Fibroblast of peridontal ligament (primary cell): Measurements from ENCODE around the gene GGNBP2.
A peak's percentile ranks its signal among the peaks of the same experiment; 100 is the strongest.
"Not testable (repeated sequence)": the region's sequence is repeated elsewhere in the genome, so short reads cannot be mapped to it uniquely, and the experiment has no call there.

Experiments used
- DNase-seq: peaks from one replicate; pipeline ENCODE4 v3.0.0-alpha.2; 2010; ENCODE audit errors: extremely low read depth

Gene GGNBP2, protein sequence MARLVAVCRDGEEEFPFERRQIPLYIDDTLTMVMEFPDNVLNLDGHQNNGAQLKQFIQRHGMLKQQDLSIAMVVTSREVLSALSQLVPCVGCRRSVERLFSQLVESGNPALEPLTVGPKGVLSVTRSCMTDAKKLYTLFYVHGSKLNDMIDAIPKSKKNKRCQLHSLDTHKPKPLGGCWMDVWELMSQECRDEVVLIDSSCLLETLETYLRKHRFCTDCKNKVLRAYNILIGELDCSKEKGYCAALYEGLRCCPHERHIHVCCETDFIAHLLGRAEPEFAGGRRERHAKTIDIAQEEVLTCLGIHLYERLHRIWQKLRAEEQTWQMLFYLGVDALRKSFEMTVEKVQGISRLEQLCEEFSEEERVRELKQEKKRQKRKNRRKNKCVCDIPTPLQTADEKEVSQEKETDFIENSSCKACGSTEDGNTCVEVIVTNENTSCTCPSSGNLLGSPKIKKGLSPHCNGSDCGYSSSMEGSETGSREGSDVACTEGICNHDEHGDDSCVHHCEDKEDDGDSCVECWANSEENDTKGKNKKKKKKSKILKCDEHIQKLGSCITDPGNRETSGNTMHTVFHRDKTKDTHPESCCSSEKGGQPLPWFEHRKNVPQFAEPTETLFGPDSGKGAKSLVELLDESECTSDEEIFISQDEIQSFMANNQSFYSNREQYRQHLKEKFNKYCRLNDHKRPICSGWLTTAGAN

DNA sequence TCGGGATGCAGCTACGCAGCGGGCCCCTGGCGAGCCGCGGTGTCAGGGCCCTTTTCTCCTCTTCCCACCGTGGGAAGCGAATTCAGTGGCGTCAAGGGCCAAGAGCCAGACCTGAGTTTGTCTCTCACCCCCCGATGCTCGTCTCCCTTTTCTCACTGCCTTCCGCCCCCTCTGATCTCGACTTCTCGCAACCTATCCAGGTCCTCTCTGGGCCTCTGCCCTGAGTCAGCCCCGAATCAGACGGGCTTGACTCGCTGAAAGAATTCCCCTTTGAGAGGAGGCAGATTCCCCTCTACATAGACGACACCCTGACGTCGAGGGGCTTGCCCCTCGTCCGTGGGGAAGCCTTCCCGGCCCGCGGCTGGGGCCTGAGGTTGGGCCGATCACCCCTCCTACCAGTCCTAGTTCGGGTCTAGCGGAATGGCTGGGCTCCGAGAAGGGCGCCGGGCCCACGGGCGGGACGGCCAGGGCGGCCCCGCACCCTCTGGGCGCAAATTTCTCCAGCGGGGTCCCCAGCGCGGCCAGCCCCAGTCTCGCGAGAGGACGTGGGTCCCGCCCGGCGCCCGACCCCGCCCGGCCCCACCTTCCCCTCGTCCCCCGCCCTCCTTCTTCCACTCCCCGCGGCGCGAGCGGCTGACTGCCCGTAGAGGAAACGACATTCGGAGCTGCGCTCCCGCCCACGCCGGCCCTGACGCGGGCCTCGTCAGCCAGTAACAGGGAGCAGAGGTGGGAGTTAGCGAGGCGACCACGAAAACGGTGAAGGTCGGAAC, at the start of gene GGNBP2:
TSS of gene GGNBP2 (plus strand) at position 613 of the 770 bp plus-strand sequence. CDS start 806 bp downstream, outside the sequence.
- peak; percentile 85 for DNase-seq

DNA sequence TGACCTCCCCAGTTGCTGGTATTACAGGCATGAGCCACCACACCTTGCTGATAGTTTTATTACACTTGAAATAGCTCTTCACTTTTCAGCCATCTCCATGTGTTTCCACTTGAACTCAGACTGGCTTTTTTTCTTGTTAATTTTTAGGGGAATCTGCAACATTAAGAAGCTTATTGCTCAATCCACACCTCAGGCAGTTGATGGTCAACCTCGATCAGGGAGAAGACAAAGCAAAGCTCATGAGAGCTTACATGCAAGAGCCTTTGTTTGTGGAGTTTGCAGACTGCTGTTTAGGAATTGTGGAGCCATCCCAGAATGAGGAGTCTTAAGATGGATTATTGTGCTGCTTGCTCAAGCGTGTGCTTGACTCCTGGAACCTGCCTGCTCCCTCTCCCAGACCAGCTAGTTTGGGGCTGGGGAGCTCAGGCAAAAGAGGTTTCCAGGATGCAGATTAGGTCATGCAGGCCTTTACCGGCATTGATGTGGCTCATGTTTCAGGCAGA, 49.6 kb upstream of the GGNBP2 start:
- DNase-seq: no peak

DNA sequence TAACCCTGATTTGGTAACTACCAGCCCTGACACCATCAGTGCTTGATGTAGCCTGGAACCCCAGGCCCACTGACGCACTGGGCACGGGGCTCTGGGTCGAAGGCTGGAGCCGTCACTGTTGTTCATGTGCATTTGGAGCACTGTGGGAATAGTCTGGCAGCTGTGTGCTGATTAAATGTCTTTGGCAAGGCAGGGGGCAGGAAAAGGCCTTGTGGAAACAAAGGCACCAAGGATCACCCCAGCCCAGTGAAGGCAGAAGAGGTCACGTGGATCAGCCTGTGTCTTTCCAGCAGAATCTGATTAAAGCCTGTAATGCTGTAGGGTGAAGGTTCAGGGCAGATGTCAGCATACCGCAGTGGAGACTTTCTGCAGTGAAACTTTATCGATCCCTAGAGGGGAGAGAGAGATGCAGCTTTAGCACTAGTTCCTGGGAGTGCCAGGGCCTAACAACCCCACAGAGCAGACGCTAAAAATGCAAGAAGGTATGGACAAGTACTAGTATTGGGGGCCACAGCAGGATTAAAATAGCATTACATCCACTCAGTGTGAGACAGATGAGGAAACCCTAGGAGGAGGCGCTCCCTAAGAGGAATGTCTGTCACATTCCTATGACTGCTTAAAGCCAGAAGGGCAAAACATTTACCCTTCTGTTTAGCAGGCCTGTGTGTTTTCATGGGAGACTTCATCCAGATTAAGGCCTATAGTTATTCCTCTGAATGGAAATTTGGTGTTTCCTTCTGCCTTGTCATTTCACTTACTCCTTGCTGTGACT, 48.5 kb upstream of the GGNBP2 start:
- DNase-seq: no peak

DNA sequence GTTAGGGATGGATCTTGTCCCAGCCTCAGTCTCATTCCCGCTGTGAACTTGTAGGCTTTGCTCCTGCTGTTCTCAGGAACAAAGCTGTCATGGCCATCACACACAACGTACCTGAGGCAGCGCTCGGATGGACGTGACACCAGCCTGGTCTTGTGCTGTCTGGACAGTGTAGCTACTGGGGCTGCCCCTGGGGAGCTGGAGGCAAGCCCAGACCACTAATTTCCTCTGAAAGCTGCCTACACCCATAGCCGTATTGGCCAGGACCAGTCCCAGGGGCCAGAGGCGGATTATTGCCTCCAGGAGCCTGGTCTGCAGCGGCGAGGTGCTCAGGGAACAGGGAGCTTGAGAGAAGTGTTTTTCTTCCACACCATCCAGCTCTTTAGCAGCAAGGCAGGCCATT, 46.6 kb upstream of the GGNBP2 start:
- DNase-seq: no peak

DNA sequence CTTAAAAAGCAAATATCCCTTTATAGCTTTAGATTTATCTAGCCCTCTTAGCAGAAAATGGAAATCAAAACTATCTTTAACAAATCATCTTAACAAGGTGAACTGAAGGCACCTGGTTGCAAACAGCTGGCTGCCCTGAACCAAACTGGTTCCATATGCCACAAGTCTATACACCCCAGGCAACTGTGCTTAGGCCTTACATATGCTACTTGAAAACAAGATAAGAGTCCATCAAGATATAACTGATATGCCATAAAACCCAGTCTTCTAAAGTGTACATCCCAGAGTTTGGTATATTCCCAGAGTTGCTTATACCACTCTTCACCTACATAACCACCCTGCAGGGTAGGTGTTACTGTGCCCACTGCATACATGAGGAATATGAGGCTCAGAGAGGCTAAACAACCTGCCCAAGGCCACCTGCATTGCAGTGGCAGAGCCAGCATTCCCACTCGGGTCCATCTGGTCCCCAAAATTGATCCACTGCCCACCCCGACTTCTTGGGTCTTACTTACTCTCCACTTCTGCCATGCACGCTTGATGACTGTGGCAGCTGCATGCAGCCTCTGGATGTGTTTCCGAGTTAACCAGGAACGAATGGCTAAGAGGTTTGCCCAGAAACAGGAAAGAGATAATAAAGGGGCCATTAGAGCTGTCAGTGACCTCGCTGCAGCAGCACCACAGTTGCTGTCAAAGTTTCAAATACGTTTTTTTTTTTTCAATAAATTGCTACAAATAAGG, 46.0 kb upstream of the GGNBP2 start:
- DNase-seq: no peak

DNA sequence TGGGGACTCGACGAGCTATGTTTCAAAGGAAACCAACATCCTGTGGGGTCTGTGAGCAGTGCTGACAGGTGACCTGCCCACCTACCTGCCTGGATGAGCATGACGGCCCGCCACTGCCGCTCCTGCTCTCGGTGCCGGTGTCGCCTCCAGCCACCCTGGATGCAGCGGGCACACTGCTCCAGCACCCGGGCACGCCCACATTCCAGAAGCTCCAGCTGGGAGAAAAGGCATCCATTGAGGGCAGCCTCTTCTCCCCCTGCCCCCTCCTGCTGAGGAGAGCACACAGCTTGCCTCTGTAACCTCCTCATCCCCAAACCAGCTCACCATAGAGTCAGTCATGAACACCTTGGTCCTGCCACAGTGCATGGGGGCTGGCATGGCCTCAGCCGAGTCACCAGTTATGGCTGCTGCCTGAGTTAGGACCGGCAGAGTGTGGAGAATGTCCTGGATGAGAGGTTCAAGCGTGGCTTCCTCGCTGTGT, 43.9 kb upstream of the GGNBP2 start:
- DNase-seq: no peak

DNA sequence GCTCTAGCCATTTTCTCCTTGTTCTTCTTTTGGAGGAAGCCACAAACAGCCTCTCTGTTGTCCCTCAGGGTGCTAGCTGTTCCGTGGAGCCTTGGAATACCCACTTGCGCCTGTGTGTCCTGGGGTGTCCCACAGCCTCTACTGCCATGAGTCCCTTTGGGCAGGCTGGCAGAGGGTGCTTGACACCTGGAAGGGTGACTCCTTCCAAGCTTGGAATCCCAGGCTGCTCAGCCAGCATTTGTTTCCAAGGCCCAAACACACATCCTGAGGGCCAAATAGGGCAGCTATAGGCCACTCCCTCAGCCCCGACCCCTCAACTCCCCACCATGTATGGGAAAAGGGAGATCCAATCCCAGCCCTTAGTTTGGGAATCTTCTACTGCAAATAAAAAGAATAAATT, 43.4 kb upstream of the GGNBP2 start:
- no peak for DNase-seq

DNA sequence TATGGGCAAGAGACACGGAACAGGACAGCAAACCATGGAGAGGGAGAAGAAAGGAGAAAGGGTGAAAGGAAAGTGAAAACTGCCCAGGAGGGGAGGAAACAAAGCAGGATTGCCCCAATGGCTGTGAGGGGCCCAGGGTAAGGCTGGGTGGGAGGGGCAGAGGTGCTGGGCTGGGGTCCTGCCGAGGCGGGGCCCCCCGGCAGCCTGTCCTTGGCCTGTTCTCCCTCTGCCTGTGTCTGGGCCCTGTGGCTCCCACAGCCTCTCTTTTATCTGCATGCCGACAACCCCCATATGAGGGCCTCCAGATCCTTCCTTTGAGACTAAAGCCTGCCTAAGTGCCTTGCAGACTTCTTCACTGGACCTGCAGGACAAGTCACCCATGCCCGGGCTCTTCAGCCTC, 42.8 kb upstream of the GGNBP2 start:
- no peak for DNase-seq

DNA sequence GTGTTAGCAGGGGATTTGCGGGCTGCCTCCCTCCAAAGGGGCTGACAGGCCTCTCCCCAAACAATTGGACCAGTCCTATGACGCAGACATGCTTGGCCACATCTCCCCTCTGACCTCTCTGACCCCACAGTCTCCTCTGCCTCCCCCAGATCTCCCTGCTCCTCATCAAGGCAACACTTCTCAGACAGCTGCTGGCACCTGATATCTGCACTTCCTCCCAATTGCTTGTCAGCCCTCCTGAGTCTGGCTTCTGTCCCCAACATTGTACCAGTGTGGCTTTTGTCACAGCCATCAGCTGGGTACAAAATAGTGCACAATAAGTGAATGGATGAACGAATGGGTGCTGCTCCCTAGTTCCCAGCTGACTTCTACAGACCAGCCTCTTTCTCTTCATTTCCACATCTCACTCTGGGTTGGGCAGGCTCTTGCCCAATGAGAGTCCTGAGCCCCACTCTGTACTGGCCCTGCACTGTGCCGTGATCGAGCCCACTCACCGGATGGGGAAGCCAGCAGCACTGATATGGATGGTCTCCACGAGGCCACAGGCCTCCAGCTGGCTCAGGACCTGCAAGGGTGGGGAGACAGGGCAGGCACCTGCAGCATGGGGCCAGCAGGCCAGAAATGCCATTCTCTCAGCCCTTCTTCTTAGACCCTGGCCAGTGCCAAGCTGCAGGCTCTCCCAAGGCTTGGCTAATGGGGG, 41.1 kb upstream of the GGNBP2 start:
- DNase-seq: no peak

DNA sequence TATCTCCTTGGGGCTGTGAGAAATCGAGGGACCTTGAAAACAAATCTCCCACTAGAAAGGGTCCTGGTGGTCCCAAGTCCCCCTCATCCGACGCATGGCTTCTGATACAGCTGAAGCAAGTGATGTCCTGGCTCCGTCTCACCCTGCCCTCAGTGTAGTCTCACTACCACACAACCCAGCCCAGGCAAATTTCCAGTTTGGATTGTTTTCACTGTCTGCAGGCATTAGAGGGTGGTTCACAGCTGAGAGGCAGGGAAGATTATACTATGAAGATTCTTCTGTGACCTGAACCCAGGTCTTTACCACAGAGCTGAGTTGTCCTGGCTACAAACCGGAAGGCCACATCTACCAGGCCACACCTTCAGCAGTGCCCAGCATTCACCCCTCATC, 40.6 kb upstream of the GGNBP2 start:
- DNase-seq: no peak

DNA sequence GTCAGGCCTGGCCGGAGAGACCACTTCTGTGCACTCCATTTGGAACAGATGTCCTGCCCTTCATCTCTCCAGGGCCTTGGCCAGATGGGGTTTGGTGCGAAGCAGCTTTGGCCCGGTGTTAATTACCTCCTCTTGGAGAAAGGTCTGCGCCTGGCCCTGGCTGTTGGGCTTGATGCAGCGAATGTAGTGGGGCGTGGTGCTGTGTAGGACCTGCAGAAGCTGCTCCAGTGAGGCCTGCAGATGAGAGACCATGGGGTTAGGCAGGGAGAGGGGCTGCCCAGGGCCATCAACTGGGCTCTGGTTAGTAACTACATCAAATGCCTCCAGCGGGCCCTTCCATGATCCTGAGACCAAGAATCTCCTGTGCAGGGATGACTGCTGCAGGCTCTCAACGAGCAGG, 39.5 kb upstream of the GGNBP2 start:
- DNase-seq: no peak

DNA sequence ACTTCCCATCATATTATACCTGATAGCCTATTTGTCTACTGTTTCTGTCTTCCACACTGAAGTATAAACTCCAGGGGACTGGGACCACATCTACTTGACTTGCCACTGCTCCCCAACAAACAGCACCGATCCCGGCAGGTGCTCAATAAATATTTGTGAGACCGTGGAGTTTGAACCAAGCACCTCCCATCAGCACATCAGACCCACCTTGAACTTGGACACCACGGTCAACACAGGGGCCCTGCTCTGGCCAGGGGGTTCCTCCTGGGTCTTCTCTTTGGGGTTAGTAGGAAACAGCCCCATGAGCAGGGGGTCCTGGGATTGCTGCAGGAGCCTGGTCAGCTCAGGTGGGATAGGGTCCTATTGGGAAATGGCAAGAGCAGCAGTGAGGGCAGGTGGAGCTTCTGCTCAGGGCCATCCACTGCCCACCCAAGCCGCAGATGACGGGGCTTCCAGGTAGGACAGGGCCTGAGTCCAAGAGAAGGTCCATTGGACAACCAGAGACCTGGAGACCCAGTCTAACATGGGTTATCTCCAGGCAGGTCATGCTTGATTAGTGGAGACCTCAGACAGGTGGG, 38.4 kb upstream of the GGNBP2 start:
- no peak for DNase-seq

DNA sequence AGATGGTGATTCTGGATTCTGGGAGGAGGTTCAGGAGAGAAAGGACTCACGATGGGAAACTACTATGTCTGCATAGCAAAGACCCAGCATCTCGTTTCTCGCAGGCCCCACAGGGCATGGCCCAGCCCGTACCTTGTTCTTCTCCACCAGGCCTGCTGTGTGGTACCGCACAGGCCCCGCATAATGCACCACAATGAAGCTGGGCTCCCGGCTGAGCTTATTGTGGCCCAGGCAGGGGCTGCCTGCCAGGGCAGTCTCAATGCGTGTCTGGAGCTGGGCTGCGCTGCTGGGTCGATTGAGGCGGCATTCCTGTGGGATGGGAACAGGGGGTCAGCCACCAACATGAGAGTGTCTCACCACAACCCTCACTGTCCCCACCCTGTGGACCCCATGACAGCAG, 37.9 kb upstream of the GGNBP2 start:
- DNase-seq: no peak

DNA sequence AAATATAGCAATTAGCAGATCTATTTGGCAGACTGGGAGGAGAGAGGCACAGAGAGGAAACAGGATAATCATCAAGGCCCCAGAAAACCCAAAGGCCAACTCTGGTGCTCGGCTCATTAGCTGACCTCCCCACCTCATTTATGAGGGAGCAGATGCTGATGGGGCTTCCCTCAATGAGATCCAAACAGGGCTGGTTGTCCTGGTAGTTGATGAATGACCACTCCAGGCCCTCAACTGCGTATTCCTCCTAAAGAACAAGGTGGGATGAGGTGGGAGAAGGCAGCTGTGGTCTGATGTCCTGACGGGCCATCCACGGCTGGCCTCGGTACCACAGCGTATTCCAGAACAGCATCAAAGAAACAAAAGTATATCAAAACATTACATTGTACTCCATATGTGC, 37.5 kb upstream of the GGNBP2 start:
- DNase-seq: no peak

DNA sequence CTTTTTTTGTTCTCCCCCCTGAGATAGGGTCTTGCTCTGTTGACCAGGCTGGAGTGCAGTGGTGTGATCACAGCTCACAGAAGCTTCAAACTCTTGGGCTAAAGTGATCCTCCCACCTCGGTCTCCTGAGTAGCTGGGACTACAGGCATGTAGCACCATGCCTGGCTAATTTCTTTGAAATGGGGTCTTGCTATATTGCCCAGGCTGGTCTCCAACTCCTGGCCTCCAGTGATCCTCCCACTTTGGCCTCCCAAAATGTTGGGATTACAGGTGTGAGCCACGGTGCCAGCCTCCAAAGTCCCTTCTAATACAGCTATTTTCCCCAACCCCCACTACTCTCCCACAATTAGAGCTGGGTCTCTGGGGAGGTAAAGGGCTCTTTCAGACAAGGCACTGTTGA, 36.3 kb upstream of the GGNBP2 start:
- DNase-seq: not testable (repeated sequence)

DNA sequence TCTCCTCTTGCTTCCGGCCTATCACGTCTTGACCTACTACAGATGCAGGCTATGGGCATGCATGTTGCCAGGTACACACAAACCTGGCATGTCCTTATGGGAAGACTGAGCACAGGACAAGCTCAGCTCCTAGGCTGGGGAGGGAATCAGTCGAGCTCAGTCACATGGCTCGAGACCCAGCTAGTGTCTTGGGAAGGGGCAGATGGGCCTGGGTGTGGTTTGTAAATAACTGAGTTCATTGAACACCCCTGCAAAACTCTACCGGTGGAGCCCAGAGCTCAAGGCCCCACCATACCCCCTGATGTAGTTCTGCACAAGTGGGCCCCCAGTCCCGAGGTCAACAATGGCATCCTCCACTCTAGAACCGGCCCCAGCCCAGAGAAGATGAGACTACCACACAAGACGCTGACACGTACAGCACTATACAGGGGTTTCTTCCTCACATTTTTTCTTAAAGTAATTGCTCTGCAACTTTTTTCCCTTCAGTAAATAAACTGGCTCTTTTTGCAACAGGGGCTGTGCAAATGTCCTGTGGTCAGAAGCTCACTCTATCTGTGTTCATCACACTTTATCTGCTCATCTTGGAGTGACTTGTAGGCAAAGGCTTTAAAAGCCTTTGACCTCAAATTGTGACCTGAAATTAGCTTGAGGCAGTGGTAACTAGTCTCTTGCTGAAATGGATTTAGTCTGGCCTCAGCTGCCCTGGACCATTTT, 35.3 kb upstream of the GGNBP2 start:
- DNase-seq: no peak

DNA sequence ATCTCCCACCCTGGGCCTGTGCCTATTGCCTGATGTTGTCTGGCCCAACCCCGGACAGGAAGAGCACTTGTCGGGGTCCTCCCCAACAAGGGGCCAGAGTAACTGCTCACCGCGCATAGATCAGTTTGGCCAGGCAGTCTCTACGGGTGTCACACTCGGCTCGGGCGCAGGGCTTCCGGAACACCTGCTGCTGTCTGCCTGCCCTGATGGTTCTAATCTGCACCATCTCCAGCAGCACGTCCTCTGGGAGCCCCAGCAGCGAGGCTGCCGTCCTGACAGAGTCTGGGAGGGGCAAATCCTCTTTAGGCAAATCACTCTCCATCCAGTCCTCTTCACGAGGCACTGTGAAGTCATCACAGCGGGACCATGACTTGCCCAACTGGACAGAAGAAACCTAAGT, 34.1 kb upstream of the GGNBP2 start:
- DNase-seq: no peak

DNA sequence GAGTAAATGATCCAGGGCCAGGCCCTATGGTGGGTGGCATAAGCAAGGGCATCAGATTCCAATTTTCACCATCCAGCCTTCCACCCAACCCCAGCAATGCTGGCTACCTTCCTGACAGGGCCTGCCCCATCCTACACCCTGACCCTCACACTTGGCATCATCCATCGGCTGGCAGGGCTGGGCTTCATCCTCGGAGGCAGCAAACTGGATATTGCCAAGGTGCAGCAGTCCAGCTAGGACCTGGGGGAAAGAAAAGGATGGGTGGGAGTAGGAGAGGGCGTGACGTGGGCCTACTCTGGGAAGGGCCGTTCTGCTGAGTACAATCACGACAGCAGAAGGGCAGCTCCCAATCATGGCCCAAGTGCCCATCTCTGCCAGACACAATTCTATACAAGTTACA, 33.5 kb upstream of the GGNBP2 start:
- DNase-seq: no peak

DNA sequence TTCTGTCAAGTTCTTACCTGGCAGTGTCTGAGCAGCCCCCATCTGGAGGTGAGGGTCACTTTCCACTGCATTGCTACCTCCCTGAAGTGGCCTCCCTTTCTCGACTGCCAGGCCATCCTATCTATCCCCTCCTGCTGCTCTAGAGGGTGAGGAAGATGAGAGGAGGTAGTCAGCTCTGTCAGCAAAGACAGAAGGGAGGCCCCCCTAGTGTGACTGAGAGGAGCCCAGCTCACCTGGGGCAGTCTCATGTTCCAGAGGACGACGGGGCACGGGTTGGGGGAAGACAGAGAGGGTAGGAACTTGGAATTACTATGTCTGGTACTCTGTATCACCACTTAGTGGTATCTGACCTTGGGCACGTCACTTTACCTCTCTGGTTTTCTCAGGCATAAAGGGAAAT, 32.1 kb upstream of the GGNBP2 start:
- DNase-seq: no peak
